GM23248 (cell line): ENCODE results near the gene THADA.

Experiments used
- EZH2 ChIP-seq: fragments of 200-600 bp; sonication (generic); IDR thresholded peaks from 2 replicates; pipeline ENCODE4 v1.6.1; 2018; ENCODE audit warnings: antibody characterized with exemption, mild to moderate bottlenecking; ENCODE audit not compliant: insufficient read depth, poor library complexity, severe bottlenecking
- EZH2phosphoT487 ChIP-seq: fragments of 200-600 bp; sonication (generic); IDR thresholded peaks from 2 replicates; pipeline ENCODE4 v1.6.1; 2018; ENCODE audit warnings: antibody characterized with exemption, moderate library complexity, mild to moderate bottlenecking, low read depth; ENCODE audit not compliant: insufficient read depth

DNA sequence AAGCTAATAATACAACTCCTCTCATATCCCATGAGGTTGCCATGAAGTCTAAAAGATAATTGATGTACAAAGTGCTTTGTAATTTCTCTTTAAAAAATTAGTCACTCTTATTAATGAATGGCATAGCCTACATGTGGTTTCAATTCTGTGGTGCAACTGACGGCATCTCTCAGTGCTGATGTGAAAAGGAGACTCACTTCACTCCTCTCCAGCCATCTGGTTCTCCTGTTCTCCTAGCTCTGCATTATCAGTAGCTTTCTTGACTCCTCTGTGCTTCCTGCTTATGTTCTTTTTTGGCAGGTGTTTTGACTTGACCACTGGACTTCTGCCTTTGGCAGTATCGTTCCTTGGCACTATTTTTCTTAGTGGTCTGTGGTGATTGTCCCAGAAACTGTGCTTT is 234.6 kb downstream of the THADA start:
- TF ChIP-seq EZH2: no peak
- no peak for TF ChIP-seq EZH2phosphoT487
